ENCODE data around the gene IGF2R. TPM values are rescaled to one million over a fixed set of nuclear protein-coding genes. Genes with fewer than 3 reads are reported as not detected.

IGF2R gene
- polyA plus RNA-seq, 1 donor (not counting 4 experiments of a cell fraction or from before 2014, with no cell fraction given), result 40.9 TPM

- no peak for TF ChIP-seq CTCF (optimal IDR thresholded peaks at IDR 0.05 in 1 of 3, IDR thresholded peaks at IDR 0.05 in 1 of 3, conservative IDR thresholded peaks at IDR 0.05 in 1 of 3; ENCODE audit: extremely low read depth in 1 of 3, insufficient read depth in 2 of 3, low read length in 3 of 3)
- no peak for TF ChIP-seq EZH2 (IDR thresholded peaks at IDR 0.05; ENCODE audit: low read length)
- no peaks in the 10 kb centered on the region for H3K79me2 ChIP-seq (ENCODE audit: control insufficient read depth, insufficient read depth, low read length)
- peaks cover 7% of the 10 kb centered on the region for H3K9me1 ChIP-seq (ENCODE audit: control insufficient read depth, extremely low read depth, insufficient read depth, low read length)
- peak; percentile 98 for FAIRE-seq
- peaks cover 39% of the 10 kb centered on the region for H3K4me1 ChIP-seq (ENCODE audit: control insufficient read depth, extremely low read depth, insufficient read depth, low read length)
- H3K9ac ChIP-seq (ENCODE audit: control insufficient read depth, extremely low read depth, insufficient read depth, low read length), result peak overlapping the region; percentile 61
- peak overlapping the region; percentile 72 for H3K4me2 ChIP-seq (ENCODE audit: control insufficient read depth, extremely low read depth, insufficient read depth, low read depth, low read length)
- peak overlapping the region in 1 of 3 experiments; percentile 49 for H3K4me3 ChIP-seq (ENCODE audit: control insufficient read depth in 2 of 3, extremely low read depth in 1 of 3, insufficient read depth in 2 of 3, low read depth in 1 of 3, low read length in 3 of 3)
- dilution Hi-C loops (cut with MboI; ENCODE audit: extremely low pct_ligation_motif_present, low sequenced_read_pairs), result no loop called here
- H3K27ac ChIP-seq (ENCODE audit: control insufficient read depth, insufficient read depth, low read length), result peak overlapping the region; percentile 73
- no peaks in the 10 kb centered on the region for H3K27me3 ChIP-seq (ENCODE audit: control insufficient read depth, extremely low read depth, insufficient read depth, low read length)
- H3K9me3 ChIP-seq (ENCODE audit: control insufficient read depth, low read depth, low read length), result no peaks in the 10 kb centered on the region
- H4K20me1 ChIP-seq (ENCODE audit: control insufficient read depth, extremely low read depth, insufficient read depth, low read length), result peaks cover 5% of the 10 kb centered on the region
- DNase-seq (ENCODE audit: low read depth, low spot score), result peak; percentile 69
- no peak overlapping the region for H2AFZ ChIP-seq (ENCODE audit: control insufficient read depth, low read length)
- peaks cover 21 to 40% of the 10 kb centered on the region in 2 experiments for H3K36me3 ChIP-seq (ENCODE audit: control insufficient read depth in 2 of 2, extremely low read depth in 1 of 2, insufficient read depth in 2 of 2, low read length in 2 of 2)
Observed at GRCh38 chr6:160042014-160042773, 73.3 kb downstream of the IGF2R start.

- H3K27ac ChIP-seq (ENCODE audit: control insufficient read depth, insufficient read depth, low read length), result peak overlapping the region; percentile 73
- peak overlapping the region; percentile 61 for H3K9ac ChIP-seq (ENCODE audit: control insufficient read depth, extremely low read depth, insufficient read depth, low read length)
- dilution Hi-C loops (cut with MboI; ENCODE audit: extremely low pct_ligation_motif_present, low sequenced_read_pairs), result no loop called here
- H3K4me1 ChIP-seq (ENCODE audit: control insufficient read depth, extremely low read depth, insufficient read depth, low read length), result peaks cover 36% of the 10 kb centered on the region
- DNase-seq (ENCODE audit: low read depth, low spot score), result no peak
- peaks cover 7% of the 10 kb centered on the region for H3K9me1 ChIP-seq (ENCODE audit: control insufficient read depth, extremely low read depth, insufficient read depth, low read length)
- no peaks in the 10 kb centered on the region for H3K9me3 ChIP-seq (ENCODE audit: control insufficient read depth, low read depth, low read length)
- H2AFZ ChIP-seq (ENCODE audit: control insufficient read depth, low read length), result no peak overlapping the region
- H4K20me1 ChIP-seq (ENCODE audit: control insufficient read depth, extremely low read depth, insufficient read depth, low read length), result peaks cover 5% of the 10 kb centered on the region
- H3K4me3 ChIP-seq (ENCODE audit: control insufficient read depth in 2 of 3, extremely low read depth in 1 of 3, insufficient read depth in 2 of 3, low read depth in 1 of 3, low read length in 3 of 3), result peak overlapping the region in 1 of 3 experiments; percentile 49
- peaks cover 23 to 47% of the 10 kb centered on the region in 2 experiments for H3K36me3 ChIP-seq (ENCODE audit: control insufficient read depth in 2 of 2, extremely low read depth in 1 of 2, insufficient read depth in 2 of 2, low read length in 2 of 2)
- peak; percentile 69 for FAIRE-seq
- TF ChIP-seq CTCF (optimal IDR thresholded peaks at IDR 0.05 in 1 of 3, IDR thresholded peaks at IDR 0.05 in 1 of 3, conservative IDR thresholded peaks at IDR 0.05 in 1 of 3; ENCODE audit: extremely low read depth in 1 of 3, insufficient read depth in 2 of 3, low read length in 3 of 3) (no peak), EZH2 (IDR thresholded peaks at IDR 0.05; ENCODE audit: low read length) (no peak)
- H3K27me3 ChIP-seq (ENCODE audit: control insufficient read depth, extremely low read depth, insufficient read depth, low read length), result no peaks in the 10 kb centered on the region
- peak overlapping the region; percentile 72 for H3K4me2 ChIP-seq (ENCODE audit: control insufficient read depth, extremely low read depth, insufficient read depth, low read depth, low read length)
- H3K79me2 ChIP-seq (ENCODE audit: control insufficient read depth, insufficient read depth, low read length), result no peaks in the 10 kb centered on the region
Observed at GRCh38 chr6:160042788-160043301, 74.0 kb downstream of the IGF2R start.

Measured in keratinocyte (primary cell).